HG03135 (cell line): Measurements from ENCODE around the gene ZAP70.

Experiments
- ATAC-seq: cut with Tn5 transposase; IDR thresholded peaks from one replicate; pipeline ENCODE4 v1.9.1; 2021; ENCODE audit warnings: mild to moderate bottlenecking, moderate library complexity; ENCODE audit not compliant: unreplicated experiment

ZAP70 gene

GRCh38 chr2:97747716-97748115, 34.3 kb downstream of the ZAP70 start:
- ATAC-seq = no peak

- no peak for ATAC-seq
Observed at GRCh38 chr2:97749581-97749980, 36.2 kb downstream of the ZAP70 start.

- no peak for ATAC-seq
Observed at GRCh38 chr2:97750017-97750416, 36.6 kb downstream of the ZAP70 start.

GRCh38 chr2:97751752-97752151, 38.4 kb downstream of the ZAP70 start:
- ATAC-seq = no peak

- ATAC-seq = no peak
Observed at GRCh38 chr2:97752342-97753334, 39.3 kb downstream of the ZAP70 start.

GRCh38 chr2:97754690-97755346, 41.4 kb downstream of the ZAP70 start:
- ATAC-seq = no peak

GRCh38 chr2:97755491-97755890, 42.1 kb downstream of the ZAP70 start:
- no peak for ATAC-seq

GRCh38 chr2:97757062-97757461, 43.7 kb downstream of the ZAP70 start:
- ATAC-seq = no peak

GRCh38 chr2:97758131-97758705, 44.8 kb downstream of the ZAP70 start:
- no peak for ATAC-seq

- ATAC-seq = no peak
Observed at GRCh38 chr2:97759727-97760407, 46.5 kb downstream of the ZAP70 start.

GRCh38 chr2:97760480-97761049, 47.2 kb downstream of the ZAP70 start:
- ATAC-seq = no peak

GRCh38 chr2:97761192-97761591, 47.8 kb downstream of the ZAP70 start:
- no peak for ATAC-seq

GRCh38 chr2:97763176-97763845, 49.9 kb downstream of the ZAP70 start:
- no peak for ATAC-seq

- no peak for ATAC-seq
Observed at GRCh38 chr2:97764559-97765263, 51.3 kb downstream of the ZAP70 start.

GRCh38 chr2:97765933-97766332, 52.6 kb downstream of the ZAP70 start:
- ATAC-seq = no peak

GRCh38 chr2:97766567-97766966, 53.2 kb downstream of the ZAP70 start:
- ATAC-seq = no peak

GRCh38 chr2:97769308-97769707, 55.9 kb downstream of the ZAP70 start:
- ATAC-seq = no peak

GRCh38 chr2:97769711-97770110, 56.3 kb downstream of the ZAP70 start:
- no peak for ATAC-seq

- ATAC-seq = no peak
Observed at GRCh38 chr2:97770445-97770844, 57.1 kb downstream of the ZAP70 start.

- no peak for ATAC-seq
Observed at GRCh38 chr2:97774425-97774824, 61.0 kb downstream of the ZAP70 start.
